Lower lobe of right lung (tissue), 2 donors: ENCODE measurements around the gene CSGALNACT2. TPM values are rescaled to one million over a fixed set of nuclear protein-coding genes. Genes with fewer than 3 reads are reported as not detected.

Source experiments
- ATAC-seq, 2 donors: fragments of 200-7000 bp; cut with Tn5 transposase; one replicate each; pipeline ENCODE4 v1.9.1; 2020 to 2022; ENCODE audit warnings: mild to moderate bottlenecking in 2 of 2, moderate library complexity in 2 of 2
- DNase-seq: peaks from one replicate; pipeline ENCODE4 v3.0.0-alpha.2; 2020
- H3K27ac ChIP-seq: fragments of 200-600 bp; one replicate; pipeline ENCODE4 v1.8.0; 2022
- H3K27me3 ChIP-seq: fragments of 200-600 bp; one replicate; pipeline ENCODE4 v1.8.0; 2022; ENCODE audit warnings: low read depth
- H3K36me3 ChIP-seq: fragments of 200-600 bp; one replicate; pipeline ENCODE4 v1.8.0; 2022; ENCODE audit warnings: mild to moderate bottlenecking
- H3K4me1 ChIP-seq: fragments of 200-600 bp; one replicate; pipeline ENCODE4 v1.8.0; 2022
- H3K4me3 ChIP-seq: fragments of 200-600 bp; one replicate; pipeline ENCODE4 v1.8.0; 2022; ENCODE audit warnings: mild to moderate bottlenecking
- H3K9me3 ChIP-seq: fragments of 200-600 bp; one replicate; pipeline ENCODE4 v1.8.0; 2022
- intact Hi-C: fragments of 100-400 bp; cut with DNase I; formaldehyde crosslinking; loops from one replicate; pipeline ENCODE4 v1.11.0; 2022
- total RNA-seq: library from RNA; stranded (reverse); fragmentation: NEBNext Ultra II Directional; extraction: Animal tissue kit (Norgen Biotek cat#: 25700); gene quantifications from one replicate; pipeline ENCODE4 v1.2.1, GENCODE V29; 2021
- TF ChIP-seq, protein P1 (sequence below): fragments of 200-600 bp; IDR thresholded peaks from one replicate; pipeline ENCODE4 v1.8.0; 2022; ENCODE audit warnings: antibody characterized with exemption, mild to moderate bottlenecking
- donor health status: DM: no; HTN: yes; CAD: no; lungs with severe emphysema.

The CSGALNACT2 gene
- total RNA-seq, 1 donor from 2014 or later, result 36.4 TPM

DNA sequence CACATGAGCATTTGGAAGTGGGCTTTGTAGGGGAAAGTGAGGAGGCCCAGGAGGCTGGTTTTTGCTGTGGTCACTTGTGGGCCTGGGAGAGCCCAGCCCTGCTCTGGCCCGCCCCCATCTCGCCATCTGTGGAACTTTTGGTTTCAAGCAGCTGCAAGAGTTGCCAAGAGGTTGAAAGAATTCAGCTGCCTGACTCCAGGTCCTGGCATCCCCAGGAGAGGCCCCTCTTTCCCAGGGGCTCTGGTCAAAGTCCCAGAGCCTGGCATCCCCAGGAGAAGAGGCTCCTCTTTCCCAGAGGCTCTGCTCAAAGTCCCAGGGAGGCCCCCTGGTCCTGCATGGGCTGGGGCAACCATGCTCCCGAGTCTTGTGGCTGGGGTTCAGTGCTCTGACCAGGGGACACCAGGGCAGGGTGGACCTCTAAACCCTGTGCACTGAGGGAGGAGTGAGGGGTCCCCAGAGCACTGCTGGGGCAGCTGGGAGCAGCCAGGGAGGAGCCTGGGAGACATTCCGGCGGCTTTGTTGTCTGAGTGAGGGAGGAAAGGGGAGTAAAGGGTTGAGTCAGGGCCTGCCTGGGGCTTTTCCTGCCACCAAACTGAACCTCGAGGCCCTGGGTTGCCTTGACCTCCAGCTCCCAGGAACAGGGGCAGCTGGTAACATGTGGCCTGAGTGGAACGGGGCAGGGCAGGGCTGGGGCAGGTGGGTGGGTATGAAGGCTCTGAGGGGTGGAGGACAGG is 27.7 kb upstream of the CSGALNACT2 start:
- Histone ChIP-seq H3K27ac (peak overlapping the region; percentile 27), H3K27me3 (no peaks in the 10 kb centered on the region), H3K9me3 (no peaks in the 10 kb centered on the region), H3K36me3 (no peaks in the 10 kb centered on the region), H3K4me1 (no peaks in the 10 kb centered on the region), H3K4me3 (no peak overlapping the region)
- TF ChIP-seq, protein P1, sequence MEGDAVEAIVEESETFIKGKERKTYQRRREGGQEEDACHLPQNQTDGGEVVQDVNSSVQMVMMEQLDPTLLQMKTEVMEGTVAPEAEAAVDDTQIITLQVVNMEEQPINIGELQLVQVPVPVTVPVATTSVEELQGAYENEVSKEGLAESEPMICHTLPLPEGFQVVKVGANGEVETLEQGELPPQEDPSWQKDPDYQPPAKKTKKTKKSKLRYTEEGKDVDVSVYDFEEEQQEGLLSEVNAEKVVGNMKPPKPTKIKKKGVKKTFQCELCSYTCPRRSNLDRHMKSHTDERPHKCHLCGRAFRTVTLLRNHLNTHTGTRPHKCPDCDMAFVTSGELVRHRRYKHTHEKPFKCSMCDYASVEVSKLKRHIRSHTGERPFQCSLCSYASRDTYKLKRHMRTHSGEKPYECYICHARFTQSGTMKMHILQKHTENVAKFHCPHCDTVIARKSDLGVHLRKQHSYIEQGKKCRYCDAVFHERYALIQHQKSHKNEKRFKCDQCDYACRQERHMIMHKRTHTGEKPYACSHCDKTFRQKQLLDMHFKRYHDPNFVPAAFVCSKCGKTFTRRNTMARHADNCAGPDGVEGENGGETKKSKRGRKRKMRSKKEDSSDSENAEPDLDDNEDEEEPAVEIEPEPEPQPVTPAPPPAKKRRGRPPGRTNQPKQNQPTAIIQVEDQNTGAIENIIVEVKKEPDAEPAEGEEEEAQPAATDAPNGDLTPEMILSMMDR, result no peak
- ATAC-seq (no peak), DNase-seq (peak; percentile 47)
- intact Hi-C loops, result no loop called here

DNA sequence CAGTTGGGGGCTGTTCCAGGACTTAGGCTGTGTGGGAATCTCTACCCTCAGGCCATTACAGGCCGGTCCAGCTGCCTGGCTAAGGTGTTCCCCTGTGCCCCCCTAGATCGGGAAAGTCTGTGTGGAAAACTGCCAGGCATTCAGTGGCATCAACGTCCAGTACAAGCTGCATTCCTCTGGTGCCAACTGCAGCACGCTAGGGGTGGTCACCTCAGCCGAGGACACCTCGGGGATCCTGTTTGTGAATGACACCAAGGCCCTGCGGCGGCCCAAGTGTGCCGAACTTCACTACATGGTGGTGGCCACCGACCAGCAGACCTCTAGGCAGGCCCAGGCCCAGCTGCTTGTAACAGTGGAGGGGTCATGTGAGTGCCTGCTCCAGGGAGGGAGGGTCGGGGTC is 27.1 kb upstream of the CSGALNACT2 start:
- H3K4me3 ChIP-seq, result no peak overlapping the region
- no peaks in the 10 kb centered on the region for H3K36me3 ChIP-seq
- TF ChIP-seq, protein P1, result no peak
- intact Hi-C loops, result no loop called here
- ATAC-seq (no peak), DNase-seq (peak; percentile 44)
- H3K9me3 ChIP-seq, result no peaks in the 10 kb centered on the region
- H3K27me3 ChIP-seq, result no peaks in the 10 kb centered on the region
- no peaks in the 10 kb centered on the region for H3K4me1 ChIP-seq
- no peak overlapping the region for H3K27ac ChIP-seq

DNA sequence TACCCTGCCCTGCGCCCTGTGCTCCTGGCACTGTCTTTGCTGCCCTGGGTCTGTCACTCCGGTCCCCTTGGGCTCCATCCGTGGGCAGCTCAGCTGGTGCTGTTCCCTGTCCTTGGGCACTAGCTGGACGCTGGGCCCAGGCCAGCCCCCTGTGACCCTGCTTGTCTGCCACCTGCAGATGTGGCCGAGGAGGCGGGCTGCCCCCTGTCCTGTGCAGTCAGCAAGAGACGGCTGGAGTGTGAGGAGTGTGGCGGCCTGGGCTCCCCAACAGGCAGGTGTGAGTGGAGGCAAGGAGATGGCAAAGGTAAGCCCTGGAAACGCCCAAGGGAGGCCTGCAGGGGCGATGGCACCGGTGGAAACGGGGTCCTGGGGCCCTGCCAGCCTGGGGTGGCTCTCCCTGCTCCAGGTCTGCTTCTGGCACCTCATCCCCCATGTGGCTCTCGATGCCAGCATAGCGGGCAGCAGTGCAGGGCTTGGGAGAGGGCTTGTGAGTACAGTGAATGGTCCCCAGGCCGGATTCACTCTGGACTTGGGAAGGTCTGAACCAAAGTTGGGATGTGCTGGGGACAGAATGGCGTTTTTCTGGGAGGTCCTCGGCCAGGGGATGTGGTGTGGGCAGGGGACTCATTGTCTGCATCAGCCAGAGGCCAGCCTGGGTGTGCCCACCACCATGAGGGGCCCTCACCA is 26.2 kb upstream of the CSGALNACT2 start:
- Histone ChIP-seq H3K36me3 (no peaks in the 10 kb centered on the region), H3K4me1 (no peaks in the 10 kb centered on the region), H3K27ac (no peak overlapping the region), H3K9me3 (no peaks in the 10 kb centered on the region), H3K4me3 (no peak overlapping the region), H3K27me3 (no peaks in the 10 kb centered on the region)
- intact Hi-C loops, result no loop called here
- ATAC-seq (no peak), DNase-seq (peak; percentile 41)
- TF ChIP-seq, protein P1, result no peak

DNA sequence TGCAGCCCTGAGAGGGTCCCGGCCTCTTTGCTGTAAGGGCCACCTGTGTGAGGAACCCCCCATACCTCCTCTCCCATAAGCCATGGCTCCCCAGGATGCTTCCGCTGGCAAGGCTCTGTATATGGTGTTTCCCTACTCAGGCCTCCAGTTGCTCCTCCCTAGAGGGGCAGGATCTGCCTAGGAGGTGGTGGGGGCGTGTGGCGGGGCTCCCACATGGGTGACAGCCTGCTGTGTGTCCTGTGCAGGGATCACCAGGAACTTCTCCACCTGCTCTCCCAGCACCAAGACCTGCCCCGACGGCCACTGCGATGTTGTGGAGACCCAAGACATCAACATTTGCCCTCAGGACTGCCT is 25.7 kb upstream of the CSGALNACT2 start:
- Histone ChIP-seq H3K9me3 (no peaks in the 10 kb centered on the region), H3K4me1 (no peaks in the 10 kb centered on the region), H3K4me3 (no peak overlapping the region), H3K27ac (no peak overlapping the region), H3K36me3 (no peaks in the 10 kb centered on the region), H3K27me3 (no peaks in the 10 kb centered on the region)
- TF ChIP-seq, protein P1, result no peak
- DNase-seq (peak; percentile 34), ATAC-seq (no peak)
- intact Hi-C loops, result no loop called here

DNA sequence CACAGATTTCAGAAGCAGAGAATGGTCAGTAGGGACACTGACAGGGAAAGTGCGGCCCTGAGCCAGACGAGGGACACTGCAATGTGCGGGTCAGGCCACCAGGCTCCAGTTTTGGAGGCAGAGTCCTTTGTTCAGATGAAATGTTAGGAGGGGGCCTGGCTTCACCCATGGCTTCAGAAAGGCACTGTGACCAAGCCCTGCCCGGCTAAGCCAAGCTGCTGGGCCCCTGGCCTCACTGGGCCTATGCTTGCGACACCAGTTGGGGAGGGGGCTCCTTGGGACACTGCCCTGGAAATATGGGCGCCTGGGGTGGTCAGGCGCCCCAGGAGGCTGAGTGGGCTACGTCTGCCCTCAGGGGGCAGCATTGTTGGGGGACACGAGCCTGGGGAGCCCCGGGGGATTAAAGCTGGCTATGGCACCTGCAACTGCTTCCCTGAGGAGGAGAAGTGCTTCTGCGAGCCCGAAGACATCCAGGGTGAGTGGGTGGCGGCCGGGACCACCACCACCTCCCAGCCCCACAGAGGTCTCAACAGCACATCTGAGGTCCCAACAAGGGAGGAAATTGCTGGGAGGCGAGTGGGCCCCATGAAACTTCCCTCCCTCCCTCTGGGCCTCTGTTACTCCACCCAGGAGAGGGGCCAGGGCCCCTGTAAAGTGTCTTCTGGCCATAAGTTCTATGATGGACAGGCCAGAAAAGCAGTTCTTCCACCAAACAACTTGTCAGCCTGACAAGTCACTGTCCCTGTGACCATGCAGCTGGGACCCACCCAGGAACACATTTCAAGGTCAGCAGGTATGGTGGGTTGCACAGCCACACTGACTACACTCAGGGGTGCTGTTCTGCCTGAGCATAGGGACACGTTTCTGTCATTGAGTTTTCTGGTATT is 24.8 kb upstream of the CSGALNACT2 start:
- intact Hi-C loops, result no loop called here
- H3K4me3 ChIP-seq, result no peak overlapping the region
- DNase-seq (peak; percentile 44), ATAC-seq (no peak)
- no peak overlapping the region for H3K27ac ChIP-seq
- no peaks in the 10 kb centered on the region for H3K36me3 ChIP-seq
- H3K4me1 ChIP-seq, result no peaks in the 10 kb centered on the region
- no peaks in the 10 kb centered on the region for H3K27me3 ChIP-seq
- TF ChIP-seq, protein P1, result no peak
- H3K9me3 ChIP-seq, result no peaks in the 10 kb centered on the region
